Astrocyte (in vitro differentiated cells and primary cell): Measurements from ENCODE around the gene KPNA6. TPM values are rescaled to one million over a fixed set of nuclear protein-coding genes. Genes with fewer than 3 reads are reported as not detected.

Source experiments
- DNase-seq: peaks from one replicate; pipeline ENCODE4 v3.0.0-alpha.2; 2010; ENCODE audit warnings: low read depth
- FAIRE-seq: peaks from 2 replicates; lab custom pipeline; 2011; peaks lifted over from hg19 to GRCh38; lab: Jason Lieb, UNC
- H2AFZ ChIP-seq: 2 replicates; pipeline ENCODE4 v1.6.0; 2012; ENCODE audit warnings: low read depth, low read length, inconsistent platforms
- H3K27ac ChIP-seq: 2 replicates; pipeline ENCODE4 v1.5.1; 2011; ENCODE audit warnings: low read depth, low read length, inconsistent platforms
- H3K27me3 ChIP-seq: 2 replicates; pipeline ENCODE4 v1.6.0; 2011; ENCODE audit warnings: low read length, inconsistent platforms; ENCODE audit not compliant: insufficient read depth
- H3K36me3 ChIP-seq: 2 replicates; pipeline ENCODE4 v1.5.1; 2011; ENCODE audit warnings: low read length, inconsistent platforms; ENCODE audit not compliant: insufficient read depth
- H3K4me1 ChIP-seq: 2 replicates; pipeline ENCODE4 v1.5.1; 2011; ENCODE audit warnings: low read length, inconsistent platforms; ENCODE audit not compliant: insufficient read depth
- H3K4me2 ChIP-seq: 2 replicates; pipeline ENCODE4 v1.6.0; 2012; ENCODE audit warnings: low read length, inconsistent platforms
- H3K4me3 ChIP-seq: 2 replicates; pipeline ENCODE4 v1.5.1; 2011; ENCODE audit warnings: low read depth, mild to moderate bottlenecking, low read length, inconsistent platforms; ENCODE audit not compliant: insufficient read depth
- H3K79me2 ChIP-seq: 2 replicates; pipeline ENCODE4 v1.6.0; 2012; ENCODE audit warnings: mild to moderate bottlenecking, low read length, inconsistent platforms; ENCODE audit not compliant: insufficient read depth
- H3K9ac ChIP-seq: 2 replicates; pipeline ENCODE4 v1.6.0; 2012; ENCODE audit warnings: mild to moderate bottlenecking, low read length, inconsistent platforms
- H3K9me3 ChIP-seq: 2 replicates; pipeline ENCODE4 v1.5.1; 2012; ENCODE audit warnings: low read depth, mild to moderate bottlenecking, low read length, inconsistent platforms; ENCODE audit not compliant: insufficient read depth
- H4K20me1 ChIP-seq: 2 replicates; pipeline ENCODE4 v1.6.0; 2012; ENCODE audit warnings: low read length, inconsistent platforms; ENCODE audit not compliant: insufficient read depth
- H3K27ac Mint-ChIP-seq: one replicate; pipeline ENCODE4 v1.8.0; 2021; ENCODE audit warnings: mild to moderate bottlenecking, mixed read lengths; ENCODE audit not compliant: unreplicated experiment
- H3K27me3 Mint-ChIP-seq: one replicate; pipeline ENCODE4 v1.8.0; 2021; ENCODE audit warnings: low read depth, mixed read lengths; ENCODE audit not compliant: unreplicated experiment
- H3K36me3 Mint-ChIP-seq: one replicate; pipeline ENCODE4 v1.8.0; 2021; ENCODE audit warnings: low read depth, mixed read lengths; ENCODE audit not compliant: unreplicated experiment
- H3K4me1 Mint-ChIP-seq: one replicate; pipeline ENCODE4 v1.8.0; 2021; ENCODE audit warnings: low read depth, mixed read lengths; ENCODE audit not compliant: unreplicated experiment
- H3K4me3 Mint-ChIP-seq: one replicate; pipeline ENCODE4 v1.8.0; 2021; ENCODE audit warnings: mild to moderate bottlenecking, moderate library complexity, mixed read lengths; ENCODE audit not compliant: unreplicated experiment
- H3K9me3 Mint-ChIP-seq: one replicate; pipeline ENCODE4 v1.8.0; 2021; ENCODE audit warnings: mild to moderate bottlenecking, mixed read lengths; ENCODE audit not compliant: unreplicated experiment
- EZH2 ChIP-seq: IDR thresholded peaks from 2 replicates; pipeline ENCODE4 v1.6.1; 2012; ENCODE audit warnings: mild to moderate bottlenecking, low read length, inconsistent platforms; ENCODE audit not compliant: insufficient read depth
- total RNA-seq: library from RNA; stranded (reverse); gene quantifications from 2 replicates; pipeline ENCODE4 v1.2.1, GENCODE V29; 2021
- TF ChIP-seq, protein P1 (sequence below): IDR thresholded peaks from 2 replicates; pipeline ENCODE4 v1.5.1; 2011; ENCODE audit warnings: low read depth, mild to moderate bottlenecking, inconsistent platforms, low read length, moderate library complexity; ENCODE audit not compliant: insufficient read depth

Gene KPNA6
- total RNA-seq, 1 donor from 2014 or later = 122 TPM

DNA sequence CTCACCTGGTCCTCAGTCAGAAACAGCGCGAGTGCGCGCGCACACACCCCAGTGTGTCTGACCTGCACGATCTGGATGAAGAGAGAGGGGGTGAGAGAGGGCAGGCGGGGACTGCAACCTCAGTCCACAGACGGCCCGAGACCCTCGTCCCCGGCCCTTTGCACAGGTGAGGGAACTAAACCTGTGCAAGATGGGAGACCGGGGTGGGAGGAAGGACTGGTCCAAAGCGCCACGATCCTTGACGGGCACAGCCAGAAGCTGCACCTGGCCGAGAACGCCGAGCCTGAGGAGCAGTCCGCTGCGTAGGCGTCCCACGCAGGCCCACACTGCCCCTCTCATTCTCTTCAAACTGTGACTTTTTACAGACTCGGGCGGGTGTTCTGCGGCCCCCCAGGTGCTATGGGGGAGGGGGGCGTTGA, 97.1 kb downstream of the KPNA6 start:
- no peak for DNase-seq
- Mint-ChIP-seq H3K4me1 (peaks cover 10% of the 10 kb centered on the region), H3K27me3 (no peaks in the 10 kb centered on the region), H3K36me3 (peaks cover 2% of the 10 kb centered on the region), H3K9me3 (no peaks in the 10 kb centered on the region), H3K27ac (no peak overlapping the region), H3K4me3 (peak overlapping the region; percentile 85)
- peaks cover 6% of the 10 kb centered on the region for H3K79me2 ChIP-seq
- no peak for FAIRE-seq
- peak overlapping the region; percentile 91 for H3K9ac ChIP-seq
- H4K20me1 ChIP-seq = no peaks in the 10 kb centered on the region
- H3K4me2 ChIP-seq = peak overlapping the region; percentile 95
- TF ChIP-seq EZH2 = no peak
- TF ChIP-seq, protein P1, sequence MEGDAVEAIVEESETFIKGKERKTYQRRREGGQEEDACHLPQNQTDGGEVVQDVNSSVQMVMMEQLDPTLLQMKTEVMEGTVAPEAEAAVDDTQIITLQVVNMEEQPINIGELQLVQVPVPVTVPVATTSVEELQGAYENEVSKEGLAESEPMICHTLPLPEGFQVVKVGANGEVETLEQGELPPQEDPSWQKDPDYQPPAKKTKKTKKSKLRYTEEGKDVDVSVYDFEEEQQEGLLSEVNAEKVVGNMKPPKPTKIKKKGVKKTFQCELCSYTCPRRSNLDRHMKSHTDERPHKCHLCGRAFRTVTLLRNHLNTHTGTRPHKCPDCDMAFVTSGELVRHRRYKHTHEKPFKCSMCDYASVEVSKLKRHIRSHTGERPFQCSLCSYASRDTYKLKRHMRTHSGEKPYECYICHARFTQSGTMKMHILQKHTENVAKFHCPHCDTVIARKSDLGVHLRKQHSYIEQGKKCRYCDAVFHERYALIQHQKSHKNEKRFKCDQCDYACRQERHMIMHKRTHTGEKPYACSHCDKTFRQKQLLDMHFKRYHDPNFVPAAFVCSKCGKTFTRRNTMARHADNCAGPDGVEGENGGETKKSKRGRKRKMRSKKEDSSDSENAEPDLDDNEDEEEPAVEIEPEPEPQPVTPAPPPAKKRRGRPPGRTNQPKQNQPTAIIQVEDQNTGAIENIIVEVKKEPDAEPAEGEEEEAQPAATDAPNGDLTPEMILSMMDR = no peak
- peak overlapping the region; percentile 70 for H3K4me3 ChIP-seq
- H2AFZ ChIP-seq = peak overlapping the region; percentile 85
- no peaks in the 10 kb centered on the region for H3K9me3 ChIP-seq
- peaks cover 16% of the 10 kb centered on the region for H3K4me1 ChIP-seq
- no peaks in the 10 kb centered on the region for H3K27me3 ChIP-seq
- no peaks in the 10 kb centered on the region for H3K36me3 ChIP-seq
- H3K27ac ChIP-seq = peak overlapping the region; percentile 55

DNA sequence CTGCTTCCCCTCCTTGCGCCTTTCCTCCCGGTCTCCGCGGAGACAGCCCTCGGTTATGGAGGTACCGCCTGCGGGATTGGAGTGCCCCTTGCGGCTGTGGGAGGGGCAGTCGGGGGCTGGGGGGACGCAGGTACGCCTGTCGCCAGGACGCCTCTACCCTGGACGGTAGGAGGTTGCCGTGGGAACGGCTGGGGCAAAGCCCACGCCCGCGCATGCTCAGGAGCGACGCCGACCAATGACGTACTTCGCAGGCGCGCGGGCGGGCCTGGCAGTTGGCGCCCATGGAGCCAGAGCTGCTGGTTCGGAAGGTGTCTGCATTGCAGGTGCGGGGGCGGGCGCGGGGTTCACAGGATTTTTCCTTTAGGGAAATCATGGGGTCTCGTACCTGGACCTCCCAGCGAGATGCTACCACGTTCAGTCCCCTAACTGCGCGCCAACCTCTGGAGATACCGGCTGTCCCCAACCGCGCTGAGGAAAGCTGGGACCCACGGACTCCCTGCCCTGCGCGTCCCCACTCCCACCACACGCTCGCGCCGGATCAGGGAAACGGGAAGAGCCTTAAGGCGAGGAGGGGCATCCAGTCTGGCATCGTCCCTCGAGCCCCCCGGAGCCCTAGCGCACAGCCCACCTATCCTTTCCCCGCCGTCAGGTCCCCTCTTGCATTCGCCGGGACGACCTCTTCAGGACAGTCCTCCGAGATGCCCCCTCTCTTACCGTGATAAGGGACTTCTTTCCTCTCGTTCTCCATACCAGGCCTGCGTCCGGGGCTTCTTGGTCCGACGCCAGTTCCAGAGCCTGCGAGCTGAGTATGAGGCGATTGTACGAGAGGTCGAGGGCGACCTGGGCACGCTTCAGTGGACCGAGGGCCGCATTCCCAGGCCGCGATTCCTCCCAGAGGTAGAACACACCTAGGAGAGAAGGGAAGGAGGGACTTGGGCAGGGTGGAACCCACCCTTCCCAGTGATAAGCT, 97.8 kb downstream of the KPNA6 start, which contains the start of gene IQCC:
IQCC (plus strand) TSS at position 271 of the 970 bp plus-strand sequence; CDS start at position 282, 11 bp downstream.
- Histone ChIP-seq H3K27ac (peak within 1 kb of the TSS; percentile 55), H3K27me3 (no peaks in the 10 kb centered on the region), H3K4me2 (peak within 1 kb of the TSS; percentile 95), H3K9ac (peak within 1 kb of the TSS; percentile 91), H4K20me1 (no peaks in the 10 kb centered on the region), H3K9me3 (no peaks in the 10 kb centered on the region), H3K4me1 (peaks cover 13% of the 10 kb centered on the region), H3K36me3 (no peaks in the 10 kb centered on the region), H2AFZ (peak within 1 kb of the TSS; percentile 85), H3K79me2 (peaks cover 6% of the 10 kb centered on the region), H3K4me3 (peak within 1 kb of the TSS; percentile 70)
- TF ChIP-seq, protein P1 = no peak
- TF ChIP-seq EZH2 = no peak
- FAIRE-seq (no peak), DNase-seq (peak; percentile 59)
- Mint-ChIP-seq H3K4me3 (peak within 1 kb of the TSS; percentile 85), H3K9me3 (no peaks in the 10 kb centered on the region), H3K27me3 (no peaks in the 10 kb centered on the region), H3K4me1 (peaks cover 6% of the 10 kb centered on the region), H3K27ac (peak within 1 kb of the TSS; percentile 12), H3K36me3 (peaks cover 2% of the 10 kb centered on the region)
